GM19239 (cell line): ENCODE results near the gene OR51G2.

Source experiments
- DNase-seq: peaks from one replicate; pipeline ENCODE4 v3.0.0; 2011; ENCODE audit warnings: low spot score; ENCODE audit not compliant: insufficient read length
- FAIRE-seq: peaks from 2 replicates; lab custom pipeline; 2011; peaks lifted over from hg19 to GRCh38; lab: Jason Lieb, UNC

OR51G2 gene

GRCh38 chr11:4881188-4881587 is 38.0 kb downstream of the OR51G2 start:
- DNase-seq (no peak), FAIRE-seq (no peak)

DNA sequence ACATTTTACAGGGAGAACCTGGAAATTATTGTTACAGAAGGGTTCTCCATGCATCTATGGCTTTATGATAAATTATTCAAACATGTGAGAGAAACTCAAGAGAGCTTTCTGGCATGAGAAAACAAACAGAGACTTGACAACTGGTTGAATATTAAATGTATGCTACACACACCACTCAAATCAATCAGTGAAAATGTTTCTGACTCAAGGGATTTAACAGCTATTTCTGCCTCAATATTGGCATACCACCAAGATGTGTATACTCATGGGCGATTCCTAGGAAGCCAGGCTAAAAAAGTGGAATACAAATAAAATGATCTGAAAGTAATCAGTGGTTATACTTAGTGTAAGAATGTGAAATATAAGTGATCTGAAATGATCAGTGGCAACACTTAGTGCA is 53.3 kb downstream of the OR51G2 start:
- no peak for FAIRE-seq
- no peak for DNase-seq

GRCh38 chr11:4863876-4864275 is 55.3 kb downstream of the OR51G2 start:
- DNase-seq (no peak), FAIRE-seq (no peak)
